GM10847 (cell line): ENCODE data around the gene VGLL4.
A peak's percentile ranks its signal among the peaks of the same experiment; 100 is the strongest.

Experiments
- POLR2A ChIP-seq: IDR thresholded peaks from 2 replicates; pipeline ENCODE4 v1.6.1; 2011; ENCODE audit not compliant: insufficient read length; ENCODE audit errors: extremely low read depth

The VGLL4 gene

GRCh38 chr3:11643605-11644087 is at the start of gene VGLL4:
Gene VGLL4, minus strand, starts transcription at chr3:11643915. Its CDS starts 397 bp downstream, at chr3:11643518.
- peak; percentile 63 for TF ChIP-seq POLR2A

- TF ChIP-seq POLR2A = no peak
Measured at GRCh38 chr3:11692532-11692813, 48.8 kb upstream of the VGLL4 start.

- no peak for TF ChIP-seq POLR2A
Measured at GRCh38 chr3:11691767-11692531, 48.2 kb upstream of the VGLL4 start.

GRCh38 chr3:11690863-11691766 is 47.4 kb upstream of the VGLL4 start:
- no peak for TF ChIP-seq POLR2A

GRCh38 chr3:11689749-11690148 is 46.0 kb upstream of the VGLL4 start:
- no peak for TF ChIP-seq POLR2A

GRCh38 chr3:11680509-11680908 is 36.8 kb upstream of the VGLL4 start:
- no peak for TF ChIP-seq POLR2A

GRCh38 chr3:11679964-11680363 is 36.2 kb upstream of the VGLL4 start:
- TF ChIP-seq POLR2A = no peak

- no peak for TF ChIP-seq POLR2A
Measured at GRCh38 chr3:11672363-11672762, 28.6 kb upstream of the VGLL4 start.

- TF ChIP-seq POLR2A = no peak
Measured at GRCh38 chr3:11671648-11672100, 28.0 kb upstream of the VGLL4 start.

- TF ChIP-seq POLR2A = no peak
Measured at GRCh38 chr3:11668243-11669235, 24.8 kb upstream of the VGLL4 start.

- no peak for TF ChIP-seq POLR2A
Measured at GRCh38 chr3:11665331-11665730, 21.6 kb upstream of the VGLL4 start.

GRCh38 chr3:11662392-11662990 is 18.8 kb upstream of the VGLL4 start:
- no peak for TF ChIP-seq POLR2A

GRCh38 chr3:11661827-11662226 is 18.1 kb upstream of the VGLL4 start:
- no peak for TF ChIP-seq POLR2A

GRCh38 chr3:11661052-11661656 is 17.4 kb upstream of the VGLL4 start:
- TF ChIP-seq POLR2A = no peak
